Measurements from ENCODE around the gene SARNP.

DNA sequence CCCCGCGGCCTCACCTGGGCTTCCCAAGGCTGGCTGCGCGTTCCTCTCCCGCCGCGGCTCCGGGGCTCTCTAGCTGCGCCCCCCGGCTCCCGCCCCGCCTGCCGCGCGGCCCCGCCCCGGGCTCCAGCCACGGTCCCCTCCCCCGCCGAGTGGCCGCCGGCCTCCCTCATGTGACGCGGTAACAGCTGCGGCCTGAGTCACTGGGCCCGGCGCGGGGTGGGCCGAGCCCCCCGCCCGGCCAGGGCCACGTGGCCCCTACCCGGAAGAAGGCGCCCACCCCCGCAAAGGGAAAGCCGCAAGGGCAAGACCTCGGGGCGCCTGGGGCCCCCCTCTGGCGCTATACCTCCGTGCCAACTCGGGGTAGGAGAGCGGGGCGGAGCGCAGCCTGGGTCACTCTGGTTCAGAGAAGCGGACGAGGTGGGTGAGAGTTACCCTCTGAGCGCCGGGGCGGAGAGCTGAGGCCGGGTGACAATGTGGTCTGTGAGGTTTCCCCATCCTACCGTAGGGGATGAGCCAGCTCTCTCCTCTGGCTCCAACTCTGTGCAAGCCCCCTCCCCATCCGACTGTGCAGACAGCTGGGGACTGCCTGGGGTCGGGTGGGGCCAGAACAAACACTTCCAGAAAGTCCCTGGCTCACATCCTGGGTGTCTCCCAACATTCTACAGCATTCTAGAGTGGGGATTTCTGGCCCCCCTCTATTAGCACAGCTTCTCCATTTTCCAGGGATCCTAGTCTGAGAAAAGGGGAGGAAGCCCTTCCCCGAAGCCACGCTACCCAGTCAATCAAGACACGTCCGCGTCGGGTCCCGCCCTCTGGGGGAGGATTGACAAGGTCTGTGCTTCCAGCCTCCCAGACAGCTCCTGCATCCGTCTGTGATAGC lies 88.3 kb downstream of the SARNP start, which contains the start of gene CD63:
- TF ChIP-seq PHF8 (IDR thresholded peaks at IDR 0.05; ENCODE audit: borderline replicate concordance, low read length) (peak; percentile 72; the same call in 1 of the 2 replicates), ZFX (CRISPR knock-in tag; IDR thresholded peaks at IDR 0.05) (peak; percentile 81), CHD2 (IDR thresholded peaks at IDR 0.05; ENCODE audit: low read depth, low read length) (no peak), DMBX1 (CRISPR knock-in tag; IDR thresholded peaks at IDR 0.05; ENCODE audit: borderline replicate concordance) (no peak), ATF3 (IDR thresholded peaks at IDR 0.05) (peak; percentile 80), ATF3 (CRISPR knock-in tag; conservative IDR thresholded peaks at IDR 0.05) (0 out of 2 replicates have a peak, but pooled peaks have one; percentile 63), CEBPB (tag; IDR thresholded peaks at IDR 0.05) (0 out of 2 replicates have a peak, but pooled peaks have one; percentile 8), HMG20A (CRISPR knock-in tag; conservative IDR thresholded peaks at IDR 0.05) (no peak), CTCF (IDR thresholded peaks at IDR 0.05 in 2 of 3, conservative IDR thresholded peaks at IDR 0.05 in 1 of 3; ENCODE audit: insufficient read depth in 2 of 3, low read depth in 1 of 3, low read length in 3 of 3) (no peak)
- TF ChIP-seq, protein P1, sequence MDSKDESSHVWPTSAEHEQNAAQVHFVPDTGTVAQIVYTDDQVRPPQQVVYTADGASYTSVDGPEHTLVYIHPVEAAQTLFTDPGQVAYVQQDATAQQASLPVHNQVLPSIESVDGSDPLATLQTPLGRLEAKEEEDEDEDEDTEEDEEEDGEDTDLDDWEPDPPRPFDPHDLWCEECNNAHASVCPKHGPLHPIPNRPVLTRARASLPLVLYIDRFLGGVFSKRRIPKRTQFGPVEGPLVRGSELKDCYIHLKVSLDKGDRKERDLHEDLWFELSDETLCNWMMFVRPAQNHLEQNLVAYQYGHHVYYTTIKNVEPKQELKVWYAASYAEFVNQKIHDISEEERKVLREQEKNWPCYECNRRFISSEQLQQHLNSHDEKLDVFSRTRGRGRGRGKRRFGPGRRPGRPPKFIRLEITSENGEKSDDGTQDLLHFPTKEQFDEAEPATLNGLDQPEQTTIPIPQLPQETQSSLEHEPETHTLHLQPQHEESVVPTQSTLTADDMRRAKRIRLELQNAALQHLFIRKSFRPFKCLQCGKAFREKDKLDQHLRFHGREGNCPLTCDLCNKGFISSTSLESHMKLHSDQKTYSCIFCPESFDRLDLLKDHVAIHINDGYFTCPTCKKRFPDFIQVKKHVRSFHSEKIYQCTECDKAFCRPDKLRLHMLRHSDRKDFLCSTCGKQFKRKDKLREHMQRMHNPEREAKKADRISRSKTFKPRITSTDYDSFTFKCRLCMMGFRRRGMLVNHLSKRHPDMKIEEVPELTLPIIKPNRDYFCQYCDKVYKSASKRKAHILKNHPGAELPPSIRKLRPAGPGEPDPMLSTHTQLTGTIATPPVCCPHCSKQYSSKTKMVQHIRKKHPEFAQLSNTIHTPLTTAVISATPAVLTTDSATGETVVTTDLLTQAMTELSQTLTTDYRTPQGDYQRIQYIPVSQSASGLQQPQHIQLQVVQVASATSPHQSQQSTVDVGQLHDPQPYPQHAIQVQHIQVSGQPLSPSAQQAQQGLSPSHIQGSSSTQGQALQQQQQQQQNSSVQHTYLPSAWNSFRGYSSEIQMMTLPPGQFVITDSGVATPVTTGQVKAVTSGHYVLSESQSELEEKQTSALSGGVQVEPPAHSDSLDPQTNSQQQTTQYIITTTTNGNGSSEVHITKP (IDR thresholded peaks at IDR 0.05; ENCODE audit: partially characterized antibody), result peak; percentile 38
- TF ChIP-seq, protein P2, sequence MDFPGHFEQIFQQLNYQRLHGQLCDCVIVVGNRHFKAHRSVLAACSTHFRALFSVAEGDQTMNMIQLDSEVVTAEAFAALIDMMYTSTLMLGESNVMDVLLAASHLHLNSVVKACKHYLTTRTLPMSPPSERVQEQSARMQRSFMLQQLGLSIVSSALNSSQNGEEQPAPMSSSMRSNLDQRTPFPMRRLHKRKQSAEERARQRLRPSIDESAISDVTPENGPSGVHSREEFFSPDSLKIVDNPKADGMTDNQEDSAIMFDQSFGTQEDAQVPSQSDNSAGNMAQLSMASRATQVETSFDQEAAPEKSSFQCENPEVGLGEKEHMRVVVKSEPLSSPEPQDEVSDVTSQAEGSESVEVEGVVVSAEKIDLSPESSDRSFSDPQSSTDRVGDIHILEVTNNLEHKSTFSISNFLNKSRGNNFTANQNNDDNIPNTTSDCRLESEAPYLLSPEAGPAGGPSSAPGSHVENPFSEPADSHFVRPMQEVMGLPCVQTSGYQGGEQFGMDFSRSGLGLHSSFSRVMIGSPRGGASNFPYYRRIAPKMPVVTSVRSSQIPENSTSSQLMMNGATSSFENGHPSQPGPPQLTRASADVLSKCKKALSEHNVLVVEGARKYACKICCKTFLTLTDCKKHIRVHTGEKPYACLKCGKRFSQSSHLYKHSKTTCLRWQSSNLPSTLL (IDR thresholded peaks at IDR 0.05), result no peak

Measured in K562 (cell line).